SIG-M5 treated with dmso at 0.1 percent for 504 hours (cell line): ENCODE measurements around the gene ITGB1BP1.

Experiments
- DNase-seq: peaks from one replicate; lab custom pipeline; 2025; ENCODE audit not compliant: unreplicated experiment; lab: John Stamatoyannopoulos, UW

The ITGB1BP1 gene

GRCh38 chr2:9380702-9381628 is 42.4 kb downstream of the ITGB1BP1 start:
- DNase-seq = no peak

GRCh38 chr2:9379391-9379755 is 44.0 kb downstream of the ITGB1BP1 start:
- DNase-seq = no peak

GRCh38 chr2:9378433-9379390 is 44.6 kb downstream of the ITGB1BP1 start:
- DNase-seq = no peak

- DNase-seq = no peak
Measured at GRCh38 chr2:9377461-9378097, 45.7 kb downstream of the ITGB1BP1 start.

GRCh38 chr2:9375857-9376428 is 47.4 kb downstream of the ITGB1BP1 start:
- DNase-seq = no peak

GRCh38 chr2:9374071-9374730 is 49.1 kb downstream of the ITGB1BP1 start:
- DNase-seq = no peak

- no peak for DNase-seq
Measured at GRCh38 chr2:9373476-9373875, 49.9 kb downstream of the ITGB1BP1 start.

- DNase-seq = no peak
Measured at GRCh38 chr2:9373047-9373446, 50.3 kb downstream of the ITGB1BP1 start.

- DNase-seq = no peak
Measured at GRCh38 chr2:9370746-9371145, 52.6 kb downstream of the ITGB1BP1 start.

GRCh38 chr2:9366026-9366425 is 57.3 kb downstream of the ITGB1BP1 start:
- no peak for DNase-seq

GRCh38 chr2:9365498-9366019 is 57.8 kb downstream of the ITGB1BP1 start:
- no peak for DNase-seq

- DNase-seq = no peak
Measured at GRCh38 chr2:9364791-9365497, 58.4 kb downstream of the ITGB1BP1 start.

- DNase-seq = no peak
Measured at GRCh38 chr2:9364373-9364772, 59.0 kb downstream of the ITGB1BP1 start.

- DNase-seq = no peak
Measured at GRCh38 chr2:9360701-9361100, 62.6 kb downstream of the ITGB1BP1 start.

GRCh38 chr2:9360110-9360509 is 63.2 kb downstream of the ITGB1BP1 start:
- DNase-seq = no peak

- no peak for DNase-seq
Measured at GRCh38 chr2:9359463-9359862, 63.9 kb downstream of the ITGB1BP1 start.

GRCh38 chr2:9358846-9359245 is 64.5 kb downstream of the ITGB1BP1 start:
- DNase-seq = no peak

- DNase-seq = no peak
Measured at GRCh38 chr2:9356261-9356660, 67.1 kb downstream of the ITGB1BP1 start.

GRCh38 chr2:9355716-9356115 is 67.6 kb downstream of the ITGB1BP1 start:
- DNase-seq = no peak

- no peak for DNase-seq
Measured at GRCh38 chr2:9355270-9355669, 68.1 kb downstream of the ITGB1BP1 start.
